MCF 10A (cell line): ENCODE data around the gene NOP14. TPM values are rescaled to one million over a fixed set of nuclear protein-coding genes. Genes with fewer than 3 reads are reported as not detected.
A peak's percentile ranks its signal among the peaks of the same experiment; 100 is the strongest.

Source experiments
- BruUV-seq: library from RNA; stranded (reverse); fragments of 400-500 nt; replicated peaks from 2 replicates; lab custom pipeline; 2021; lab: Mats Ljungman, UMichigan
- CTCF ChIA-PET: fragments of 300-600 bp; sonication (Branson Sonifier 250); formaldehyde crosslinking; extraction: SDS; loops from one replicate; lab custom pipeline; 2021; ENCODE audit warnings: antibody characterized with exemption, inconsistent platforms; lab: Yijun Ruan, JAX
- POLR2A ChIA-PET: fragments of 300-600, 350-650 bp; sonication (Branson Sonifier 250); formaldehyde crosslinking; extraction: SDS; loops from one replicate; lab custom pipeline; 2020; ENCODE audit warnings: antibody characterized with exemption, inconsistent platforms; lab: Yijun Ruan, JAX
- DNase-seq: peaks from one replicate; pipeline ENCODE4 v3.0.0-alpha.2; 2018; ENCODE audit not compliant: unreplicated experiment
- H3K27ac Mint-ChIP-seq: one replicate; pipeline ENCODE4 v1.8.0; 2022; ENCODE audit warnings: mild to moderate bottlenecking, low read depth, mixed read lengths; ENCODE audit not compliant: unreplicated experiment
- H3K27me3 Mint-ChIP-seq: one replicate; pipeline ENCODE4 v1.8.0; 2022; ENCODE audit warnings: mixed read lengths; ENCODE audit not compliant: insufficient read depth, unreplicated experiment
- H3K36me3 Mint-ChIP-seq: one replicate; pipeline ENCODE4 v1.8.0; 2022; ENCODE audit warnings: mild to moderate bottlenecking, moderate library complexity, mixed read lengths; ENCODE audit not compliant: insufficient read depth, unreplicated experiment
- H3K4me1 Mint-ChIP-seq: one replicate; pipeline ENCODE4 v1.8.0; 2022; ENCODE audit warnings: mixed read lengths; ENCODE audit not compliant: insufficient read depth, unreplicated experiment
- H3K4me3 Mint-ChIP-seq: one replicate; pipeline ENCODE4 v1.8.0; 2022; ENCODE audit warnings: mild to moderate bottlenecking, moderate library complexity, mixed read lengths; ENCODE audit not compliant: unreplicated experiment
- H3K9me3 Mint-ChIP-seq: one replicate; pipeline ENCODE4 v1.8.0; 2022; ENCODE audit warnings: mixed read lengths; ENCODE audit not compliant: unreplicated experiment
- intact Hi-C: fragments of 100-400 bp; cut with micrococcal nuclease; formaldehyde crosslinking; loops from 2 replicates; pipeline ENCODE4 v1.14.1; 2022
- total RNA-seq: library from RNA; stranded (reverse); gene quantifications from 2 replicates; pipeline ENCODE4 v1.2.3, GENCODE V29; 2022
- TF ChIP-seq, protein P1 (sequence below): fragments of 200-600 bp; IDR thresholded peaks from one replicate; pipeline ENCODE4 v1.8.0; 2022; ENCODE audit warnings: antibody characterized with exemption, mild to moderate bottlenecking; ENCODE audit not compliant: unreplicated experiment

Gene NOP14
- total RNA-seq, 1 experiment from 2014 or later, result 65.6 TPM

DNA sequence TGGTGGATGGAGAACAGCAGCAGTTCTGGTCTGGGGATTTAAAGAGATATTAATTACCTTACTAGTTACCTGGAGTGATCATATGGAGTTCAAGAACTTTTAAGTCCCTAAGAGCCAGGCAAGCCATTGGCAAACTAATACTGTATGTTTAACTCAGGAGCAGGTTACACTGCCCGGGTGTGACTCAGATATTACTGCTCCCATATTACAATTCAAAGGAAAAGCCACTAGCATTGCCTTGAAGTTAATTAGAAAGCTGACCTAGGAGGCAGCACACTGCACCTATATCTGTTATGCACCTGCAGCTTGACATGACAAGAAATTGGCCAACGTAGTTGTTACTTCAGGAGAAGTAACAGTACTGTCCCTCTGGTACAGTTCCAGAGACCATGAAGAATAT is 47.4 kb upstream of the NOP14 start:
- H3K27ac Mint-ChIP-seq, result peak overlapping the region; percentile 96
- peaks cover 20% of the 10 kb centered on the region for H3K4me1 Mint-ChIP-seq
- H3K4me3 Mint-ChIP-seq, result peak overlapping the region; percentile 13
- ChIA-PET POLR2A (interaction anchor here (0.7 to 3.3 kb wide), 9 partner anchors 13 to 47 kb away, joined by 4 to 48 read pairs (median 9); partner anchors contain the start of genes GRK4 and NOP14), CTCF (no interaction called here)
- BruUV-seq, result TSS peak; percentile 71
- DNase-seq, result peak; percentile 66
- TF ChIP-seq, protein P1, sequence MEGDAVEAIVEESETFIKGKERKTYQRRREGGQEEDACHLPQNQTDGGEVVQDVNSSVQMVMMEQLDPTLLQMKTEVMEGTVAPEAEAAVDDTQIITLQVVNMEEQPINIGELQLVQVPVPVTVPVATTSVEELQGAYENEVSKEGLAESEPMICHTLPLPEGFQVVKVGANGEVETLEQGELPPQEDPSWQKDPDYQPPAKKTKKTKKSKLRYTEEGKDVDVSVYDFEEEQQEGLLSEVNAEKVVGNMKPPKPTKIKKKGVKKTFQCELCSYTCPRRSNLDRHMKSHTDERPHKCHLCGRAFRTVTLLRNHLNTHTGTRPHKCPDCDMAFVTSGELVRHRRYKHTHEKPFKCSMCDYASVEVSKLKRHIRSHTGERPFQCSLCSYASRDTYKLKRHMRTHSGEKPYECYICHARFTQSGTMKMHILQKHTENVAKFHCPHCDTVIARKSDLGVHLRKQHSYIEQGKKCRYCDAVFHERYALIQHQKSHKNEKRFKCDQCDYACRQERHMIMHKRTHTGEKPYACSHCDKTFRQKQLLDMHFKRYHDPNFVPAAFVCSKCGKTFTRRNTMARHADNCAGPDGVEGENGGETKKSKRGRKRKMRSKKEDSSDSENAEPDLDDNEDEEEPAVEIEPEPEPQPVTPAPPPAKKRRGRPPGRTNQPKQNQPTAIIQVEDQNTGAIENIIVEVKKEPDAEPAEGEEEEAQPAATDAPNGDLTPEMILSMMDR, result no peak
- intact Hi-C loops, result loop anchor here (1.0 kb wide), 1 partner anchor 27 kb away; no protein-coding TSS in a partner anchor
- no peaks in the 10 kb centered on the region for H3K27me3 Mint-ChIP-seq
- H3K9me3 Mint-ChIP-seq, result no peaks in the 10 kb centered on the region
- no peaks in the 10 kb centered on the region for H3K36me3 Mint-ChIP-seq

- TF ChIP-seq, protein P1, result peak; percentile 19
- H3K27ac Mint-ChIP-seq, result peak overlapping the region; percentile 96
- H3K9me3 Mint-ChIP-seq, result no peaks in the 10 kb centered on the region
- H3K4me1 Mint-ChIP-seq, result peaks cover 20% of the 10 kb centered on the region
- TSS peak; percentile 87 for BruUV-seq
- no peaks in the 10 kb centered on the region for H3K36me3 Mint-ChIP-seq
- H3K27me3 Mint-ChIP-seq, result no peaks in the 10 kb centered on the region
- intact Hi-C loops, result no loop called here
- peak; percentile 78 for DNase-seq
- ChIA-PET CTCF (interaction anchor here (0.6 to 2.4 kb wide), 9 partner anchors 14 to 843 kb away, joined by 3 to 40 read pairs (median 3); partner anchors contain the start of gene GRK4), POLR2A (interaction anchor here (0.7 to 3.3 kb wide), 13 partner anchors 13 to 190 kb away, joined by 3 to 48 read pairs (median 4); partner anchors contain the start of genes GRK4 and NOP14)
- H3K4me3 Mint-ChIP-seq, result peak overlapping the region; percentile 13
Measured at GRCh38 chr4:3009422-3009821, 46.2 kb upstream of the NOP14 start.

GRCh38 chr4:3007724-3008123 is 44.5 kb upstream of the NOP14 start:
- Mint-ChIP-seq H3K27ac (no peak overlapping the region), H3K27me3 (no peaks in the 10 kb centered on the region), H3K36me3 (no peaks in the 10 kb centered on the region), H3K4me3 (no peak overlapping the region), H3K9me3 (no peaks in the 10 kb centered on the region), H3K4me1 (peaks cover 20% of the 10 kb centered on the region)
- intact Hi-C loops, result no loop called here
- TF ChIP-seq, protein P1, result no peak
- BruUV-seq, result no TSS peak
- ChIA-PET POLR2A (interaction anchor here (1.2 kb wide), 2 partner anchors 34 to 197 kb away, joined by 3 to 4 read pairs; no protein-coding TSS in a partner anchor), CTCF (no interaction called here)
- no peak for DNase-seq

DNA sequence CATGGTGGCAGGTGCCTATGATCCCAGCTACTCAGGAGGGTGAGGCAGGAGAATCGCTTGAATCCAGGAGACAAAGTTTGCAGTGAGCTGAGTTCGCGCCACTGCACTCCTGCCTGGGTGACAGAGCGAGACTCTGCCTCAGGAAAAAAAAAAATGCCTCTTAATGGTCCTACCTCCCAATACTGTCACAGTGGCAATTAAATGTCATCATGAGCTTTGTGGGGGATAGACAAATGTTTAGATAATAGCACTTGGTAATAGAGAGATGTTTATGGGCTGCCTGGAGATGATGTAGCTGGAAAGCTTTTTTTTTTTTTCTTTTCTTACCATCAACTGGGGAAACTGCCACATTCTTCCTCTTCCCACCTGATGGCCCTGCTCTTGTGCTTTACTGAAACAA is 33.2 kb upstream of the NOP14 start:
- no TSS peak for BruUV-seq
- Mint-ChIP-seq H3K36me3 (no peaks in the 10 kb centered on the region), H3K9me3 (no peaks in the 10 kb centered on the region), H3K4me1 (no peaks in the 10 kb centered on the region), H3K27ac (no peak overlapping the region), H3K4me3 (no peak overlapping the region), H3K27me3 (no peaks in the 10 kb centered on the region)
- POLR2A ChIA-PET, result interaction anchor here (2.8 kb wide), 1 partner anchor 14 kb away, joined by 13 read pairs; no protein-coding TSS in a partner anchor
- CTCF ChIA-PET, result interaction anchor here (0.6 kb wide), 3 partner anchors 17 to 42 kb away, joined by 3 to 4 read pairs (median 3); no protein-coding TSS in a partner anchor
- intact Hi-C loops, result no loop called here
- TF ChIP-seq, protein P1, result no peak
- DNase-seq, result no peak
